ENCODE measurements around the gene ACTR2.

DNA sequence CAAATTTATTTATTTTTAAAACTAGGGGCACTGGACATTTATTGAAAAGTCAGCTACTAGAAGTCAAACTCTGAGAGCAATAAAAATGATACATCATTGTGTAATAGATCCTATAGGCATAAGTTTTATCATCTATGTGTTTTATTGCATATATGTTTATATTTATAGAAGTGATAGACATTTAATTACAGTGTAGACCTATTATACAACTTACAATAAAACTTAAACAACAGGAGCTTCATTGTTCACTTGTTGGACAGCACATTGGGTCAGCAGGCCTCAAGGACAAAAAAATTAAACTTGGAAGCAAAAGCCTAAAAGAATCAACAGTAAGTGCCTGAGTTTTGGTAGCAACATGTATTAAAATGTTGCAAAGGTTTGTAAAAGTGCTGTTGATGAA, 15.0 kb upstream of the ACTR2 start:
- TF ChIP-seq, protein P1, sequence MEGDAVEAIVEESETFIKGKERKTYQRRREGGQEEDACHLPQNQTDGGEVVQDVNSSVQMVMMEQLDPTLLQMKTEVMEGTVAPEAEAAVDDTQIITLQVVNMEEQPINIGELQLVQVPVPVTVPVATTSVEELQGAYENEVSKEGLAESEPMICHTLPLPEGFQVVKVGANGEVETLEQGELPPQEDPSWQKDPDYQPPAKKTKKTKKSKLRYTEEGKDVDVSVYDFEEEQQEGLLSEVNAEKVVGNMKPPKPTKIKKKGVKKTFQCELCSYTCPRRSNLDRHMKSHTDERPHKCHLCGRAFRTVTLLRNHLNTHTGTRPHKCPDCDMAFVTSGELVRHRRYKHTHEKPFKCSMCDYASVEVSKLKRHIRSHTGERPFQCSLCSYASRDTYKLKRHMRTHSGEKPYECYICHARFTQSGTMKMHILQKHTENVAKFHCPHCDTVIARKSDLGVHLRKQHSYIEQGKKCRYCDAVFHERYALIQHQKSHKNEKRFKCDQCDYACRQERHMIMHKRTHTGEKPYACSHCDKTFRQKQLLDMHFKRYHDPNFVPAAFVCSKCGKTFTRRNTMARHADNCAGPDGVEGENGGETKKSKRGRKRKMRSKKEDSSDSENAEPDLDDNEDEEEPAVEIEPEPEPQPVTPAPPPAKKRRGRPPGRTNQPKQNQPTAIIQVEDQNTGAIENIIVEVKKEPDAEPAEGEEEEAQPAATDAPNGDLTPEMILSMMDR (IDR thresholded peaks at IDR 0.05) = no peak
- TF ChIP-seq EP300 (IDR thresholded peaks at IDR 0.05) (no peak), POLR2A (IDR thresholded peaks at IDR 0.05) (no peak), POLR2AphosphoS5 (IDR thresholded peaks at IDR 0.05) (no peak)
